K562 (cell line): ENCODE measurements around the gene CFD. TPM values are rescaled to one million over a fixed set of nuclear protein-coding genes. Genes with fewer than 3 reads are reported as not detected.
A peak's percentile ranks its signal among the peaks of the same experiment; 100 is the strongest.

Experiments used
- ATAC-seq: fragments of 200-7000 bp; cut with Tn5 transposase; 3 replicates; pipeline ENCODE4 v1.9.1; 2020; ENCODE audit warnings: moderate library complexity
- BruUV-seq: library from RNA; stranded (reverse); fragments of 400-500 nt; replicated peaks from 2 replicates; lab custom pipeline; 2021; lab: Mats Ljungman, UMichigan
- CTCF ChIA-PET: fragments of 300-600 bp; formaldehyde crosslinking; extraction: SDS; loops from one replicate; lab custom pipeline; 2021; ENCODE audit warnings: low intra/inter-chr PET ratio; lab: Yijun Ruan, JAX
- POLR2A ChIA-PET: fragments of 300-600, 350-650 bp; sonication (Branson Sonifier 250); formaldehyde crosslinking; extraction: SDS; loops from one replicate; lab custom pipeline; 2021; ENCODE audit warnings: antibody characterized with exemption, inconsistent platforms; lab: Yijun Ruan, JAX
- DNase-seq, 4 experiments: peaks; one replicate each; pipeline versions ENCODE4 v3.0.0 to v3.0.0-alpha.2; 2011 to 2018; ENCODE audit warnings: low spot score in 3 of 4, mixed read lengths in 3 of 4; ENCODE audit errors: extremely low read depth in 1 of 4
- FAIRE-seq: peaks from 2 replicates; lab custom pipeline; 2011; peaks lifted over from hg19 to GRCh38; lab: Jason Lieb, UNC
- H2AFZ ChIP-seq: 2 replicates; pipeline ENCODE4 v1.6.0; 2011; ENCODE audit warnings: low read depth, low read length, control low read depth, inconsistent platforms
- H3K27ac ChIP-seq: fragments of 200-600 bp; 3 replicates; pipeline ENCODE4 v1.8.0; 2011; ENCODE audit warnings: low read depth, mild to moderate bottlenecking, control low read depth, inconsistent platforms, low read length, moderate library complexity, mixed read lengths; ENCODE audit errors: extremely low read depth
- H3K27me3 ChIP-seq, 2 experiments: fragments of 300-600 bp in 1 of 2; 2 replicates in 1 of 2; 3 replicates in 1 of 2; pipeline versions ENCODE4 v1.6.0 to v1.8.0; 2011; ENCODE audit warnings: inconsistent platforms in 2 of 2, low read length in 2 of 2, mild to moderate bottlenecking in 1 of 2, mixed read lengths in 1 of 2, moderate library complexity in 1 of 2; ENCODE audit not compliant: control insufficient read depth in 2 of 2, insufficient read depth in 2 of 2
- H3K36me3 ChIP-seq: fragments of 300-600 bp; 3 replicates; pipeline ENCODE4 v1.8.0; 2011; ENCODE audit warnings: mild to moderate bottlenecking, low read length, inconsistent platforms; ENCODE audit not compliant: control insufficient read depth, insufficient read depth
- H3K4me1 ChIP-seq, 2 experiments: fragments of 200-600 bp in 1 of 2; replicated peaks in 1 of 2; 2 replicates in 1 of 2; 3 replicates in 1 of 2; pipeline versions ENCODE4 v1.5.1 to v1.8.0; 2011; ENCODE audit warnings: inconsistent platforms in 2 of 2, low read length in 2 of 2, mild to moderate bottlenecking in 1 of 2, mixed read lengths in 1 of 2, moderate library complexity in 1 of 2; ENCODE audit not compliant: control insufficient read depth in 2 of 2, insufficient read depth in 2 of 2
- H3K4me2 ChIP-seq: 2 replicates; pipeline ENCODE4 v1.6.1; 2011; ENCODE audit warnings: low read length, control low read depth, inconsistent platforms, mixed read lengths; ENCODE audit not compliant: insufficient read depth
- H3K4me3 ChIP-seq: fragments of 200-600 bp; sonication (generic), shearing (Covaris generic); 2 replicates; pipeline ENCODE4 v1.5.1; 2016; ENCODE audit warnings: control low read depth, inconsistent platforms
- H3K79me2 ChIP-seq: fragments of 200-600 bp; 3 replicates; pipeline ENCODE4 v1.8.0; 2011; ENCODE audit warnings: low read length, inconsistent platforms; ENCODE audit not compliant: control insufficient read depth, insufficient read depth
- H3K9ac ChIP-seq, 2 experiments: 2 replicates each; pipeline versions ENCODE4 v1.6.0 to v1.6.1; 2011; ENCODE audit warnings: low read depth in 2 of 2, low read length in 2 of 2, control low read depth in 1 of 2, inconsistent platforms in 1 of 2, mild to moderate bottlenecking in 1 of 2, mixed read lengths in 1 of 2; ENCODE audit not compliant: insufficient read depth in 1 of 2
- H3K9me1 ChIP-seq: one replicate; pipeline ENCODE4 v1.6.0; 2011; ENCODE audit warnings: inconsistent platforms, mild to moderate bottlenecking, low read length, moderate library complexity; ENCODE audit not compliant: control insufficient read depth, insufficient read depth
- H3K9me3 ChIP-seq: replicated peaks from 2 replicates; pipeline ENCODE4 v1.5.1; 2011; ENCODE audit warnings: low read depth, low read length, inconsistent platforms; ENCODE audit not compliant: control insufficient read depth, insufficient read depth
- H4K20me1 ChIP-seq: replicated peaks from 2 replicates; pipeline ENCODE4 v1.6.1; 2011; ENCODE audit warnings: low read length, inconsistent platforms, mixed read lengths; ENCODE audit not compliant: control insufficient read depth, insufficient read depth
- FIP1L1 ChIP-seq: fragments of 200-400 bp; formaldehyde crosslinking; IDR thresholded peaks from 2 replicates; pipeline ENCODE4 v1.6.1; 2018; ENCODE audit warnings: mild to moderate bottlenecking, low read depth, low read length; ENCODE audit not compliant: poor library complexity, severe bottlenecking
- HNRNPL ChIP-seq: fragments of 200-400 bp; formaldehyde crosslinking; IDR thresholded peaks from 2 replicates; pipeline ENCODE4 v1.6.1; 2017; ENCODE audit warnings: low read depth, mild to moderate bottlenecking, low read length
- MTA1 ChIP-seq: fragments of 450-650 bp; IDR thresholded peaks from 2 replicates; pipeline ENCODE4 v1.6.1; 2017; ENCODE audit warnings: borderline replicate concordance
- NFXL1 ChIP-seq: fragments of 450-650 bp; formaldehyde crosslinking; IDR thresholded peaks from 2 replicates; pipeline ENCODE4 v1.4.0; 2021; ENCODE audit warnings: mild to moderate bottlenecking
- PCBP1 ChIP-seq: fragments of 200-400 bp; formaldehyde crosslinking; IDR thresholded peaks from 2 replicates; pipeline ENCODE4 v1.6.1; 2018; ENCODE audit warnings: mild to moderate bottlenecking, low read depth, low read length; ENCODE audit not compliant: poor library complexity, severe bottlenecking
- POLR2A ChIP-seq: fragments of 450-650 bp; conservative IDR thresholded peaks from 2 replicates; pipeline ENCODE4 v1.6.1; 2016
- POLR2G ChIP-seq: fragments of 200-400 bp; formaldehyde crosslinking; IDR thresholded peaks from 2 replicates; pipeline ENCODE4 v1.6.1; 2017; ENCODE audit warnings: low read depth, mild to moderate bottlenecking, antibody characterized with exemption, low read length, moderate library complexity
- RBFOX2 ChIP-seq: fragments of 200-400 bp; formaldehyde crosslinking; IDR thresholded peaks from 2 replicates; pipeline ENCODE4 v1.6.1; 2017; ENCODE audit warnings: low read depth, mild to moderate bottlenecking, low read length, moderate library complexity
- RBM22 ChIP-seq: fragments of 200-400 bp; formaldehyde crosslinking; IDR thresholded peaks from 2 replicates; pipeline ENCODE4 v1.6.1; 2018; ENCODE audit warnings: low read length, low read depth; ENCODE audit not compliant: poor library complexity, severe bottlenecking
- ZNF121 ChIP-seq: sonication (generic); formaldehyde crosslinking; conservative IDR thresholded peaks from 2 replicates; pipeline ENCODE4 v1.8.0; 2022; ENCODE audit warnings: missing genetic modification reagents
- ZNF263 ChIP-seq: sonication (generic); formaldehyde crosslinking; IDR thresholded peaks from 2 replicates; pipeline ENCODE4 v1.8.0; 2022; ENCODE audit warnings: mild to moderate bottlenecking, missing genetic modification reagents, borderline replicate concordance
- WGBS: fragments of 100-300 bp; shearing (Covaris generic); methylation state at CpG from one replicate; pipeline ENCODE4 v1.1.6; 2016; ENCODE audit warnings: low coverage, mixed read lengths; ENCODE audit not compliant: insufficient coverage; ENCODE audit errors: missing lambda C conversion rate; 5-methylcytosine and 5-hydroxymethylcytosine counted together
- in situ Hi-C: fragments of 300-500 bp; cut with MboI; formaldehyde crosslinking; loops from 4 replicates; pipeline ENCODE4 v1.15.0; 2018; ENCODE audit warnings: inconsistent platforms, mixed read lengths
- intact Hi-C: fragments of 100-400 bp; cut with micrococcal nuclease; formaldehyde crosslinking; loops from 2 replicates; pipeline ENCODE4 v1.14.2; 2022
- polyA plus RNA-seq, 8 experiments: library from polyadenylated mRNA; depleted of rRNA in 4 of 8; stranded (reverse) in 5 of 8; unstranded in 3 of 8; fragments of >200 nt; fragmentation: Nextera tagmentation in 2 of 8; fragmentation: Illumina TruSeq in 1 of 8; extraction: Ambion mirVana in 2 of 8; extraction: Trizol in 1 of 8; gene quantifications; 2 replicates each; pipeline versions ENCODE4 v1.2.1 to v1.2.3, GENCODE V29; 2011 to 2014; ENCODE audit warnings: inconsistent platforms in 1 of 8, missing spikeins in 1 of 8
- total RNA-seq, 7 experiments: library from RNA; depleted of rRNA in 6 of 7; stranded (reverse); fragments of >200 nt in 6 of 7; fragmentation: Illumina TruSeq in 2 of 7; extraction: Trizol in 2 of 7; gene quantifications; 2 replicates each; pipeline versions ENCODE4 v1.2.1 to v1.2.3, GENCODE V29; 2011 to 2021; ENCODE audit warnings: low replicate concordance in 1 of 7

The CFD gene
- total and polyA plus RNA-seq, 9 of the 15 experiments (the other 6 are each of a cell fraction or from before 2014, with no cell fraction given): 0.52 to 59.4 (median 7.6) TPM

DNA sequence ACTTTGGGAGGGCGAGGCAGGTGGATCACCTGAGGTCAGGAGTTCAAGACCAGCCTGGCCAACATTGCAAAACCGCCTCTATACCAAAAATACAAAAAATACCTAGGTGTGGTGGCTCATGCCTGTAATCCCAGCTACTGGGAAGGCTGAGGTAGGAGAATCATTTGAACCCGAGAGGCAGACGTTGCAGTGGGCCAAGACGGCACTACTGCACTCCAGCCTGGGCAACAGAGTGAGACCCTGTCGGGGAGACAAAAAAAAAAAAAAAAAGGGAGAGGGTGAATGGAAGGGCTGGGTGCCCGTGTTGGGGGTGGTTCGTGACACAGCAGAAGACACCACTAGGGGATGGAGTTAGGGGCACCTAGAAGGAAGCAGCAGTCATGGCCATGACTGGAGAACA is 10.8 kb downstream of the CFD start:
- H3K4me1 ChIP-seq: peaks cover 16 to 84% of the 10 kb centered on the region in 2 experiments
- H3K4me2 ChIP-seq: no peak overlapping the region
- intact Hi-C loops (no loop called here), in situ Hi-C loops (no loop called here)
- peak overlapping the region in 1 of 2 experiments; percentile 86; a peak in 1 of 4 replicates for H3K9ac ChIP-seq
- BruUV-seq: no TSS peak
- H3K27me3 ChIP-seq: no peaks in the 10 kb centered on the region
- ChIA-PET POLR2A (interaction anchor here (0.6 kb wide), 1 partner anchor 72 kb away, joined by 4 read pairs; no protein-coding TSS in a partner anchor), CTCF (no interaction called here)
- no peak overlapping the region for H3K27ac ChIP-seq
- no peaks in the 10 kb centered on the region for H3K79me2 ChIP-seq
- H3K9me1 ChIP-seq: no peaks in the 10 kb centered on the region
- no peak overlapping the region for H2AFZ ChIP-seq
- DNase-seq (no peak), ATAC-seq (no peak), FAIRE-seq (no peak)
- H3K36me3 ChIP-seq: peaks cover 72% of the 10 kb centered on the region; the same call in 2 of the 3 replicates
- TF ChIP-seq ZNF121 (CRISPR knock-in tag): peak; percentile 84
- peak; percentile 45; the same call in 1 of the 2 replicates for TF ChIP-seq POLR2A
- TF ChIP-seq NFXL1 (CRISPR knock-in tag): no peak
- WGBS: 97% methylated on average over 4 of the region's 8 CpGs
- H4K20me1 ChIP-seq: no peaks in the 10 kb centered on the region; the same call in 1 of the 2 replicates
- no peak overlapping the region for H3K4me3 ChIP-seq
- no peaks in the 10 kb centered on the region for H3K9me3 ChIP-seq

DNA sequence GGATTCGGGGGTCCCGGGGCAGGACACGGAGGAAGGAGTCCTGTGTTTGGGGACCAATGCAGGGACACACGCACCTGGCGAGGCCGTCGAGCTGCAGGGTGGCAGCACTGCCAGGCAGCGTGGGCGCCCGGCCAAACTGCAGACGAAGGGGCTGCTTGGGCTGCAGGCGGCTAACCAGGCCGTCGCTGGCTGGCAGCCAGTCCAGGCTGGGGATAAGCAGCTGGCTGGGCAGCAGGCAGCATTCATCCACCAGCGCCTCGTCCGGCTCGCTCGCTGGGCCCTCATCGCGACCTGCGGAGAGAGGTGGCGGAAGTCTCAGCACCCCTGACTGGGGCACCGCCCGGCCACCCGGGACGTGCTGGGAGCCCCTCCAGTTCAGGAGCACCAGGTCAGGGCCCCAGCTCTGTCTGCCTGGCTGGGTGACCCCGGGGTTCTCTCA is 11.5 kb downstream of the CFD start:
- peaks cover 73% of the 10 kb centered on the region; the same call in 2 of the 3 replicates for H3K36me3 ChIP-seq
- ATAC-seq (no peak), DNase-seq (no peak)
- H4K20me1 ChIP-seq: no peaks in the 10 kb centered on the region; the same call in 1 of the 2 replicates
- H3K27me3 ChIP-seq: no peaks in the 10 kb centered on the region
- no peak overlapping the region for H3K4me3 ChIP-seq
- peak; percentile 36; the same call in 1 of the 2 replicates for TF ChIP-seq RBFOX2
- no peak for TF ChIP-seq MTA1
- peak; percentile 77; the same call in 1 of the 2 replicates for TF ChIP-seq HNRNPL
- peak; percentile 42 for TF ChIP-seq FIP1L1
- TF ChIP-seq POLR2G: peak; percentile 65
- TF ChIP-seq PCBP1: peak; percentile 61
- peak; percentile 60 for TF ChIP-seq RBM22
- TF ChIP-seq ZNF263 (CRISPR knock-in tag): no peak
- TF ChIP-seq, all 486 proteins: peak for 6
- Histone ChIP-seq H3K9me1 (no peaks in the 10 kb centered on the region), H3K79me2 (no peaks in the 10 kb centered on the region), H3K27ac (no peak overlapping the region), H3K4me1 (peaks cover 16 to 84% of the 10 kb centered on the region in 2 experiments), H3K9me3 (no peaks in the 10 kb centered on the region), H3K9ac (no peak overlapping the region; a peak in 1 of 4 replicates), H3K4me2 (no peak overlapping the region), H2AFZ (no peak overlapping the region)
- 83% methylated on average over 19 of the region's 28 CpGs for WGBS
- BruUV-seq: no TSS peak
- in situ Hi-C loops (no loop called here), intact Hi-C loops (no loop called here)
- ChIA-PET CTCF (no interaction called here), POLR2A (interaction anchor here (2.0 kb wide), 1 partner anchor 37 kb away, joined by 7 read pairs; no protein-coding TSS in a partner anchor)
- no peak for FAIRE-seq
